K562 (cell line): ENCODE results near the gene TUBD1.
"Not testable (repeated sequence)": the region's sequence is repeated elsewhere in the genome, so short reads cannot be mapped to it uniquely, and the experiment has no call there.

Experiments
- CTCF ChIP-seq, 3 experiments: IDR thresholded peaks in 2 of 3; conservative IDR thresholded peaks in 1 of 3; 2 replicates each; pipeline ENCODE4 v1.5.1; 2011 to 2012; ENCODE audit warnings: low read length in 3 of 3, mild to moderate bottlenecking in 3 of 3, control low read depth in 2 of 3, improper control_type of control experiment in 1 of 3, inconsistent platforms in 1 of 3, low read depth in 1 of 3, mixed read lengths in 1 of 3, moderate library complexity in 1 of 3; ENCODE audit not compliant: insufficient read depth in 2 of 3
- RCOR1 ChIP-seq, 2 experiments: IDR thresholded peaks; 2 replicates each; pipeline ENCODE4 v1.6.1; 2012; ENCODE audit warnings: low read depth in 2 of 2, low read length in 2 of 2, borderline replicate concordance in 1 of 2, improper control_type of control experiment in 1 of 2
- TF ChIP-seq, protein P1 (sequence below): fragments of 250-450 bp; sonication (Bioruptor Pico); IDR thresholded peaks from 2 replicates; pipeline ENCODE4 v1.8.0; 2022; ENCODE audit warnings: moderate library complexity, mild to moderate bottlenecking, inconsistent platforms
- TF ChIP-seq, protein P2 (sequence below), 2 experiments: fragments of 450-650 bp; formaldehyde crosslinking in 1 of 2; IDR thresholded peaks; 2 replicates each; pipeline versions ENCODE4 v1.4.0 to v1.6.1; 2014 to 2020; ENCODE audit warnings: mild to moderate bottlenecking in 2 of 2, borderline replicate concordance in 1 of 2, low read depth in 1 of 2

DNA sequence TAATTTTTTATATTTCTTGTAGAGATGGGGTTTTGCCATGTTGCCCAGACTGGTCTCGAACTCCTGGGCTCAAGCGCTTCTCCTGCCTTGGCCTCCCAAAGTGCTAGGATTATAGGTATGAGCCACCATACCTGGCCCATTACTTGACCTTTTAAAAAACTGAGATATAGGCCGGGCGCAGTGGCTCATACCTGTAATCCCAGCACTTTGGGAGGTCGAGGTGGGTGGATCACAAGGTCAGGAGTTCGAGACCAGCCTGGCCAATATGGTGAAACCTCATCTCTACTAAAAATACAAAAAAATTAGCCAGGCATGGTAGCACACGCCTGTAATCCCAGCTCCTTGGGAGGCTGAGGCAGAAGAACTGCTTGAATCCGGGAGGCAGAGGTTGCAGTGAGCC, 19.3 kb downstream of the TUBD1 start:
- TF ChIP-seq, protein P1, sequence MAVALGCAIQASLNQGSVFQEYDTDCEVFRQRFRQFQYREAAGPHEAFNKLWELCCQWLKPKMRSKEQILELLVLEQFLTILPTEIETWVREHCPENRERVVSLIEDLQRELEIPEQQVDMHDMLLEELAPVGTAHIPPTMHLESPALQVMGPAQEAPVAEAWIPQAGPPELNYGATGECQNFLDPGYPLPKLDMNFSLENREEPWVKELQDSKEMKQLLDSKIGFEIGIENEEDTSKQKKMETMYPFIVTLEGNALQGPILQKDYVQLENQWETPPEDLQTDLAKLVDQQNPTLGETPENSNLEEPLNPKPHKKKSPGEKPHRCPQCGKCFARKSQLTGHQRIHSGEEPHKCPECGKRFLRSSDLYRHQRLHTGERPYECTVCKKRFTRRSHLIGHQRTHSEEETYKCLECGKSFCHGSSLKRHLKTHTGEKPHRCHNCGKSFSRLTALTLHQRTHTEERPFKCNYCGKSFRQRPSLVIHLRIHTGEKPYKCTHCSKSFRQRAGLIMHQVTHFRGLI (CRISPR knock-in tag) = not testable (repeated sequence)
- TF ChIP-seq RCOR1 (IDR thresholded peaks at IDR 0.05; ENCODE audit: borderline replicate concordance in 1 of 2, low read depth in 2 of 2, low read length in 2 of 2); CTCF (IDR thresholded peaks at IDR 0.05 in 2 of 3, conservative IDR thresholded peaks at IDR 0.05 in 1 of 3; ENCODE audit: insufficient read depth in 2 of 3, low read depth in 1 of 3, low read length in 3 of 3): not testable (repeated sequence)
- TF ChIP-seq, protein P2, sequence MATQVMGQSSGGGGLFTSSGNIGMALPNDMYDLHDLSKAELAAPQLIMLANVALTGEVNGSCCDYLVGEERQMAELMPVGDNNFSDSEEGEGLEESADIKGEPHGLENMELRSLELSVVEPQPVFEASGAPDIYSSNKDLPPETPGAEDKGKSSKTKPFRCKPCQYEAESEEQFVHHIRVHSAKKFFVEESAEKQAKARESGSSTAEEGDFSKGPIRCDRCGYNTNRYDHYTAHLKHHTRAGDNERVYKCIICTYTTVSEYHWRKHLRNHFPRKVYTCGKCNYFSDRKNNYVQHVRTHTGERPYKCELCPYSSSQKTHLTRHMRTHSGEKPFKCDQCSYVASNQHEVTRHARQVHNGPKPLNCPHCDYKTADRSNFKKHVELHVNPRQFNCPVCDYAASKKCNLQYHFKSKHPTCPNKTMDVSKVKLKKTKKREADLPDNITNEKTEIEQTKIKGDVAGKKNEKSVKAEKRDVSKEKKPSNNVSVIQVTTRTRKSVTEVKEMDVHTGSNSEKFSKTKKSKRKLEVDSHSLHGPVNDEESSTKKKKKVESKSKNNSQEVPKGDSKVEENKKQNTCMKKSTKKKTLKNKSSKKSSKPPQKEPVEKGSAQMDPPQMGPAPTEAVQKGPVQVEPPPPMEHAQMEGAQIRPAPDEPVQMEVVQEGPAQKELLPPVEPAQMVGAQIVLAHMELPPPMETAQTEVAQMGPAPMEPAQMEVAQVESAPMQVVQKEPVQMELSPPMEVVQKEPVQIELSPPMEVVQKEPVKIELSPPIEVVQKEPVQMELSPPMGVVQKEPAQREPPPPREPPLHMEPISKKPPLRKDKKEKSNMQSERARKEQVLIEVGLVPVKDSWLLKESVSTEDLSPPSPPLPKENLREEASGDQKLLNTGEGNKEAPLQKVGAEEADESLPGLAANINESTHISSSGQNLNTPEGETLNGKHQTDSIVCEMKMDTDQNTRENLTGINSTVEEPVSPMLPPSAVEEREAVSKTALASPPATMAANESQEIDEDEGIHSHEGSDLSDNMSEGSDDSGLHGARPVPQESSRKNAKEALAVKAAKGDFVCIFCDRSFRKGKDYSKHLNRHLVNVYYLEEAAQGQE (IDR thresholded peaks at IDR 0.05; ENCODE audit: borderline replicate concordance) = not testable (repeated sequence)
- TF ChIP-seq, protein P2 (CRISPR knock-in tag; IDR thresholded peaks at IDR 0.05; ENCODE audit: low read depth) = not testable (repeated sequence)
